SK-N-SH (cell line): ENCODE data around the gene NAA11. TPM values are rescaled to one million over a fixed set of nuclear protein-coding genes. Genes with fewer than 3 reads are reported as not detected.

Experiments used
- CTCF ChIA-PET: fragments of 300-600, 350-600 bp; formaldehyde crosslinking; extraction: SDS; loops from one replicate; lab custom pipeline; 2021; lab: Yijun Ruan, JAX
- POLR2A ChIA-PET: fragments of 350-600 bp; sonication (Branson Sonifier 250); formaldehyde crosslinking; extraction: SDS; loops from one replicate; lab custom pipeline; 2020; ENCODE audit warnings: antibody characterized with exemption, inconsistent platforms; lab: Yijun Ruan, JAX
- DNase-seq: peaks from one replicate; pipeline ENCODE4 v3.0.0; 2012
- H2AFZ ChIP-seq: fragments of 200-600 bp; sonication (generic); 2 replicates; pipeline ENCODE4 v1.8.1; 2016; ENCODE audit warnings: antibody characterized with exemption, mild to moderate bottlenecking, low read depth
- H3F3A ChIP-seq: fragments of 200-600 bp; sonication (generic); replicated peaks from 2 replicates; pipeline ENCODE3; 2016; ENCODE audit warnings: antibody characterized with exemption, mild to moderate bottlenecking; ENCODE audit not compliant: insufficient read depth
- H3K27ac ChIP-seq, 2 experiments: fragments of 200-500 bp in 1 of 2; fragments of 200-600 bp in 1 of 2; sonication (Bioruptor generic) in 1 of 2; sonication (generic), shearing (Covaris generic) in 1 of 2; 2 replicates each; pipeline versions ENCODE4 v1.5.1 to v1.6.1; 2014 to 2016; ENCODE audit warnings: low read depth in 2 of 2, inconsistent platforms in 1 of 2, low read length in 1 of 2, mild to moderate bottlenecking in 1 of 2, mixed read lengths in 1 of 2
- H3K27me3 ChIP-seq: fragments of 200-600 bp; sonication (generic), shearing (Covaris generic); 2 replicates; pipeline ENCODE4 v1.6.1; 2016; ENCODE audit warnings: mixed run types; ENCODE audit not compliant: insufficient read depth
- H3K36me3 ChIP-seq, 2 experiments: fragments of 200-500 bp in 1 of 2; fragments of 200-600 bp in 1 of 2; sonication (Bioruptor generic) in 1 of 2; sonication (generic) in 1 of 2; replicated peaks in 1 of 2; 2 replicates each; pipeline versions ENCODE3 to v1.5.1; 2014 to 2016; ENCODE audit warnings: low read length in 1 of 2, mild to moderate bottlenecking in 1 of 2; ENCODE audit not compliant: insufficient read depth in 2 of 2, control insufficient read depth in 1 of 2
- H3K4me1 ChIP-seq, 2 experiments: fragments of 200-500 bp in 1 of 2; fragments of 200-600 bp in 1 of 2; sonication (Bioruptor generic) in 1 of 2; sonication (generic), shearing (Covaris generic) in 1 of 2; 2 replicates each; pipeline versions ENCODE4 v1.5.1 to v1.6.1; 2014 to 2016; ENCODE audit warnings: low read depth in 1 of 2, low read length in 1 of 2, mixed run types in 1 of 2; ENCODE audit not compliant: insufficient read depth in 2 of 2, control insufficient read depth in 1 of 2
- H3K4me2 ChIP-seq: fragments of 200-600 bp; sonication (generic), shearing (Covaris generic); 2 replicates; pipeline ENCODE4 v1.6.1; 2017; ENCODE audit warnings: mixed run types
- H3K4me3 ChIP-seq, 2 experiments: fragments of 200-500 bp in 1 of 2; fragments of 200-600 bp in 1 of 2; sonication (Bioruptor generic) in 1 of 2; sonication (generic), shearing (Covaris generic) in 1 of 2; 2 replicates each; pipeline versions ENCODE4 v1.5.1 to v1.8.1; 2014 to 2016; ENCODE audit warnings: low read depth in 2 of 2, inconsistent platforms in 1 of 2, low read length in 1 of 2, mild to moderate bottlenecking in 1 of 2, mixed read lengths in 1 of 2, moderate library complexity in 1 of 2
- H3K79me2 ChIP-seq: fragments of 200-600 bp; sonication (generic); 2 replicates; pipeline ENCODE4 v1.8.1; 2017; ENCODE audit warnings: mild to moderate bottlenecking; ENCODE audit not compliant: insufficient read depth
- H3K9ac ChIP-seq: fragments of 200-600 bp; sonication (generic); 2 replicates; pipeline ENCODE4 v1.6.1; 2017; ENCODE audit warnings: mixed run types
- H3K9me2 ChIP-seq: fragments of 200-600 bp; sonication (generic); 2 replicates; pipeline ENCODE4 v1.6.1; 2017; ENCODE audit warnings: mixed run types
- H3K9me3 ChIP-seq: fragments of 200-600 bp; sonication (generic); 2 replicates; pipeline ENCODE4 v1.6.1; 2017; ENCODE audit warnings: mixed run types, mild to moderate bottlenecking, moderate library complexity
- H4K20me1 ChIP-seq: fragments of 200-600 bp; sonication (generic); 2 replicates; pipeline ENCODE4 v1.6.1; 2017; ENCODE audit warnings: mild to moderate bottlenecking, mixed run types; ENCODE audit not compliant: insufficient read depth
- CHD2 ChIP-seq: fragments of 150-350 bp; IDR thresholded peaks from 2 replicates; pipeline ENCODE4 v1.6.1; 2018; ENCODE audit warnings: low read length; ENCODE audit not compliant: partially characterized antibody
- ELF1 ChIP-seq: IDR thresholded peaks from 2 replicates; pipeline ENCODE4 v1.4.0; 2012
- EZH2phosphoT487 ChIP-seq: fragments of 200-600 bp; sonication (generic); IDR thresholded peaks from 2 replicates; pipeline ENCODE4 v1.6.1; 2017; ENCODE audit warnings: low read depth, mixed run types, mild to moderate bottlenecking, antibody characterized with exemption, moderate library complexity, borderline replicate concordance
- FOSL2 ChIP-seq: IDR thresholded peaks from 2 replicates; pipeline ENCODE4 v1.4.0; 2012; ENCODE audit warnings: low read depth, mild to moderate bottlenecking, moderate library complexity, borderline replicate concordance
- FOXJ3 ChIP-seq: sonication (generic); formaldehyde crosslinking; IDR thresholded peaks from 2 replicates; pipeline ENCODE4 v1.5.1; 2020; ENCODE audit warnings: mild to moderate bottlenecking, missing genetic modification reagents
- FOXM1 ChIP-seq: IDR thresholded peaks from 2 replicates; pipeline ENCODE4 v1.4.0; 2012; ENCODE audit warnings: low read depth, mild to moderate bottlenecking
- GABPA ChIP-seq: IDR thresholded peaks from 2 replicates; pipeline ENCODE4 v1.4.0; 2012; ENCODE audit warnings: low read depth, mild to moderate bottlenecking
- JUND ChIP-seq: IDR thresholded peaks from 2 replicates; pipeline ENCODE4 v1.4.0; 2012
- MEF2A ChIP-seq: IDR thresholded peaks from 2 replicates; pipeline ENCODE4 v1.4.0; 2012; ENCODE audit warnings: low read depth, borderline replicate concordance
- NRF1 ChIP-seq: IDR thresholded peaks from 2 replicates; pipeline ENCODE4 v1.6.1; 2012; ENCODE audit warnings: low read depth, mild to moderate bottlenecking, low read length
- RAD21 ChIP-seq: IDR thresholded peaks from 2 replicates; pipeline ENCODE4 v1.6.1; 2012; ENCODE audit warnings: mild to moderate bottlenecking, low read length
- RFX5 ChIP-seq: IDR thresholded peaks from 2 replicates; pipeline ENCODE4 v1.6.1; 2012; ENCODE audit warnings: mild to moderate bottlenecking, improper control_type of control experiment, low read length
- TAF1 ChIP-seq: IDR thresholded peaks from 2 replicates; pipeline ENCODE4 v1.6.1; 2012; ENCODE audit warnings: low read depth, mild to moderate bottlenecking, low read length, moderate library complexity, borderline replicate concordance
- TCF12 ChIP-seq: IDR thresholded peaks from 2 replicates; pipeline ENCODE4 v1.4.0; 2012
- TEAD4 ChIP-seq: IDR thresholded peaks from 2 replicates; pipeline ENCODE4 v1.4.0; 2012; ENCODE audit warnings: mild to moderate bottlenecking, borderline replicate concordance; ENCODE audit not compliant: insufficient read depth
- YY1 ChIP-seq: IDR thresholded peaks from 2 replicates; pipeline ENCODE4 v1.4.0; 2012; ENCODE audit warnings: low read depth, mild to moderate bottlenecking
- WGBS: methylation state at CpG from one replicate; pipeline ENCODE4 v1.1.6; 2017; ENCODE audit warnings: low lambda C conversion rate; 5-methylcytosine and 5-hydroxymethylcytosine counted together
- polyA plus RNA-seq, 3 experiments: library from polyadenylated mRNA; depleted of rRNA; stranded (reverse); fragments of >200 nt; gene quantifications; 2 replicates each; pipeline ENCODE4 v1.2.3, GENCODE V29; 2012
- TF ChIP-seq, protein P1 (sequence below): fragments of 150-350 bp; IDR thresholded peaks from 2 replicates; pipeline ENCODE4 v1.6.1; 2016; ENCODE audit warnings: mild to moderate bottlenecking, low read depth, low read length
- TF ChIP-seq, protein P2 (sequence below): IDR thresholded peaks from 2 replicates; pipeline ENCODE4 v1.4.0; 2012; ENCODE audit warnings: low read depth, borderline replicate concordance
- TF ChIP-seq, protein P3 (sequence below): IDR thresholded peaks from 2 replicates; pipeline ENCODE4 v1.4.0; 2012; ENCODE audit warnings: low read depth, borderline replicate concordance

NAA11 gene
- polyA plus RNA-seq, 1 of the 3 experiments (the other 2 are of a cell fraction): not detected

DNA sequence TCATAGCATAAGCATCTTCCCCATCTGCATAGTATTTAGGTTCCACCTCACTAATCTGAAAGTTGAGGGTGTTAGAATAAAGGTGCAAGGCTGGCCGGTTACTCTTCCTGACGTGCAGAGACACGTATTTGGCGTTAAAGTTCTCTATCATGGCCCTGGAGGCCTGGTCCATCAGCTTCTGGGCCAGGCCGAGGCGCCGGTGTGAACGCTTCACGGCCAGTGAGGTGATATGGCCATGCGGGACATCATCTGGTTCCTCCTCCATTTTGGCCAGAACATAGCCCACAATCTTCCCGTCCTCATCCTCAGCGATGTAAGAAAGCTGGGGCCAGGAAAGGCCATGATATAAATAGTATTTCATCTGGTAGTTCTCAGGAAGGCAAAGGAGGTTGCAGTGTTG is 425 bp downstream of the NAA11 start (continued):
- TF ChIP-seq MEF2A: no peak
- TF ChIP-seq CHD2: no peak

DNA sequence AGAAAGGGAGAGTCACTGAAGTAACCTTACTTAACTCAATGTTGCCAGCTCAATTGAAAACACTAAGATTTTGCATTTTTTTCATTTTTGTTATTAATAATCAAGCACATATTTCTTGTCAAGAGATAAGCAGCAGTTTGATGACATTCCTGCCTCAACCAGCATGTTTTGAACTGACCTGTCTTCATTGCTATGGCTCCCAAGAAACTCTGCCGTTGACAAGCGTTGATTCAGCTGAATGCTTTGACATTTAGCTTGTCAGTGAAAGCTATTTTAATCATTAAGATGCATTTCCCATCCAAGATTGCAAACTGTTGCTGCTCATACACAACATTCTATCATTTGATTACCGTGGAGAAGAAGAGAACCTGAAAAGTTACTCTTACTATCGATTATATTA is 5.9 kb downstream of the NAA11 start:
- H3K4me3 ChIP-seq: no peak overlapping the region
- H3K27ac ChIP-seq: no peak overlapping the region
- no peaks in the 10 kb centered on the region for H3K36me3 ChIP-seq
- H3K9ac ChIP-seq: no peak overlapping the region
- CTCF ChIA-PET: no interaction called here
- no peaks in the 10 kb centered on the region for H3F3A ChIP-seq
- H3K27me3 ChIP-seq: no peaks in the 10 kb centered on the region
- no peaks in the 10 kb centered on the region for H4K20me1 ChIP-seq
- H3K4me2 ChIP-seq: no peak overlapping the region
- H3K9me2 ChIP-seq: no peaks in the 10 kb centered on the region
- H3K9me3 ChIP-seq: no peaks in the 10 kb centered on the region
- no peak overlapping the region for H2AFZ ChIP-seq
- WGBS: 70% methylated on average over 4 of the region's 4 CpGs
- no peak for DNase-seq
- POLR2A ChIA-PET: no interaction called here
- no peaks in the 10 kb centered on the region for H3K79me2 ChIP-seq
- no peak for TF ChIP-seq TEAD4
- H3K4me1 ChIP-seq: no peaks in the 10 kb centered on the region; a peak in 1 of 4 replicates

DNA sequence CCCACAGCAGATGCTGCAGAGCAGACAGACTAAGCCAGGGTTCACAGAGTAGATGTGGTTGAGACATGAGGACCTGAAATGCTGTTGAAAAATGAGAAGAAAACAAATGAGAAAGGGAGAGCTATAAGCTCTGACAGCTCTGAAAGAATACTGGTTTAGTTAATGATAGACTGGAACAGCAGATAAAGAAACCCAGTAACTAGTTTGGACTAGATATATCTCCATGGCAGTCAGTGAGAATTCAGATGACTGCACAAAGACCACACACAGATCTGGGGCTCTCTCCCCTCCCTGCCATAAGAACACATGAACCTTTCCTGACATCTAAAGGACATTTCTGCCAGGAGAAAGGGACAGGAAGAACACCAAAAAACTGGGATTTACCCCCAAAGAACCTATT is 8.2 kb downstream of the NAA11 start:
- H2AFZ ChIP-seq: no peak overlapping the region
- H3K27ac ChIP-seq: no peak overlapping the region
- CTCF ChIA-PET: no interaction called here
- no peaks in the 10 kb centered on the region for H3F3A ChIP-seq
- H3K4me3 ChIP-seq: no peak overlapping the region
- H3K9me2 ChIP-seq: no peaks in the 10 kb centered on the region
- TF ChIP-seq GABPA (no peak), JUND (no peak), FOXM1 (no peak), NRF1 (no peak), EZH2phosphoT487 (no peak), TCF12 (no peak), FOXJ3 (CRISPR knock-in tag) (no peak), RFX5 (no peak), RAD21 (no peak), YY1 (no peak), TAF1 (no peak), FOSL2 (no peak), CHD2 (no peak), ELF1 (no peak)
- TF ChIP-seq, protein P1, sequence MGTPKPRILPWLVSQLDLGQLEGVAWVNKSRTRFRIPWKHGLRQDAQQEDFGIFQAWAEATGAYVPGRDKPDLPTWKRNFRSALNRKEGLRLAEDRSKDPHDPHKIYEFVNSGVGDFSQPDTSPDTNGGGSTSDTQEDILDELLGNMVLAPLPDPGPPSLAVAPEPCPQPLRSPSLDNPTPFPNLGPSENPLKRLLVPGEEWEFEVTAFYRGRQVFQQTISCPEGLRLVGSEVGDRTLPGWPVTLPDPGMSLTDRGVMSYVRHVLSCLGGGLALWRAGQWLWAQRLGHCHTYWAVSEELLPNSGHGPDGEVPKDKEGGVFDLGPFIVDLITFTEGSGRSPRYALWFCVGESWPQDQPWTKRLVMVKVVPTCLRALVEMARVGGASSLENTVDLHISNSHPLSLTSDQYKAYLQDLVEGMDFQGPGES: no peak
- TF ChIP-seq, protein P2, sequence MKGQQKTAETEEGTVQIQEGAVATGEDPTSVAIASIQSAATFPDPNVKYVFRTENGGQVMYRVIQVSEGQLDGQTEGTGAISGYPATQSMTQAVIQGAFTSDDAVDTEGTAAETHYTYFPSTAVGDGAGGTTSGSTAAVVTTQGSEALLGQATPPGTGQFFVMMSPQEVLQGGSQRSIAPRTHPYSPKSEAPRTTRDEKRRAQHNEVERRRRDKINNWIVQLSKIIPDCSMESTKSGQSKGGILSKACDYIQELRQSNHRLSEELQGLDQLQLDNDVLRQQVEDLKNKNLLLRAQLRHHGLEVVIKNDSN: no peak
- TF ChIP-seq, protein P3, sequence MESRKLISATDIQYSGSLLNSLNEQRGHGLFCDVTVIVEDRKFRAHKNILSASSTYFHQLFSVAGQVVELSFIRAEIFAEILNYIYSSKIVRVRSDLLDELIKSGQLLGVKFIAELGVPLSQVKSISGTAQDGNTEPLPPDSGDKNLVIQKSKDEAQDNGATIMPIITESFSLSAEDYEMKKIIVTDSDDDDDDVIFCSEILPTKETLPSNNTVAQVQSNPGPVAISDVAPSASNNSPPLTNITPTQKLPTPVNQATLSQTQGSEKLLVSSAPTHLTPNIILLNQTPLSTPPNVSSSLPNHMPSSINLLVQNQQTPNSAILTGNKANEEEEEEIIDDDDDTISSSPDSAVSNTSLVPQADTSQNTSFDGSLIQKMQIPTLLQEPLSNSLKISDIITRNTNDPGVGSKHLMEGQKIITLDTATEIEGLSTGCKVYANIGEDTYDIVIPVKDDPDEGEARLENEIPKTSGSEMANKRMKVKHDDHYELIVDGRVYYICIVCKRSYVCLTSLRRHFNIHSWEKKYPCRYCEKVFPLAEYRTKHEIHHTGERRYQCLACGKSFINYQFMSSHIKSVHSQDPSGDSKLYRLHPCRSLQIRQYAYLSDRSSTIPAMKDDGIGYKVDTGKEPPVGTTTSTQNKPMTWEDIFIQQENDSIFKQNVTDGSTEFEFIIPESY: no peak
- TF ChIP-seq, all 33 proteins: peak for 0
- Histone ChIP-seq H3K27me3 (no peaks in the 10 kb centered on the region), H3K79me2 (no peaks in the 10 kb centered on the region), H3K36me3 (no peaks in the 10 kb centered on the region), H3K4me2 (no peak overlapping the region), H3K9ac (no peak overlapping the region), H3K4me1 (no peaks in the 10 kb centered on the region; a peak in 1 of 4 replicates), H4K20me1 (no peaks in the 10 kb centered on the region), H3K9me3 (no peaks in the 10 kb centered on the region)
- POLR2A ChIA-PET: no interaction called here
- no peak for DNase-seq
